GM18951 (cell line): ENCODE results near the gene EIF5AL1.
"Not testable (repeated sequence)": the region's sequence is repeated elsewhere in the genome, so short reads cannot be mapped to it uniquely, and the experiment has no call there.

Source experiments
- POLR2A ChIP-seq: IDR thresholded peaks from 4 replicates; pipeline ENCODE4 v1.6.1; 2011; ENCODE audit warnings: mild to moderate bottlenecking; ENCODE audit not compliant: insufficient read length, insufficient read depth; ENCODE audit errors: extremely low read depth
- in situ Hi-C: fragments of 300-500 bp; cut with MboI; formaldehyde crosslinking; loops from one replicate; pipeline ENCODE4 v1.12.0; 2022; ENCODE audit warnings: low sequenced_read_pairs, mixed read lengths, inconsistent platforms; ENCODE audit not compliant: unreplicated experiment

EIF5AL1 gene

DNA sequence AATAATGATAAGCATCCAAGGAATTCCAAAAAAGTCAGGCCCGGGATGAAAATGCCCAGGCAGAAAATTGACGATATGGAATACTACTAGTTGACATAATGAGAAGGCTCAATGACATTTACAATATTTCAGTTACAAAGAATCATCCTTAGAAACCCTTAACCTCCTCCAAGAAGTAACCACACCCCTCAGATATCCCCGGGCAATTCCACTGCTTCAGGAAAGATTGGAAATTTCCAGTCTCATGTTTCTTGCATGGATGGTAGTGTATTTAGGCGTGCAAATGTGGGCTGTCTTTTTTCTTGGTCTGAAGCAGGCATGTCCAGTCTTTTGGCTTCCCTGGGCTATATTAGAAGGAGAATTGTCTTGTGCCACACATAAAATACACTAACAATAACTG lies 5.2 kb downstream of the EIF5AL1 start:
- in situ Hi-C loops = not testable (repeated sequence)

DNA sequence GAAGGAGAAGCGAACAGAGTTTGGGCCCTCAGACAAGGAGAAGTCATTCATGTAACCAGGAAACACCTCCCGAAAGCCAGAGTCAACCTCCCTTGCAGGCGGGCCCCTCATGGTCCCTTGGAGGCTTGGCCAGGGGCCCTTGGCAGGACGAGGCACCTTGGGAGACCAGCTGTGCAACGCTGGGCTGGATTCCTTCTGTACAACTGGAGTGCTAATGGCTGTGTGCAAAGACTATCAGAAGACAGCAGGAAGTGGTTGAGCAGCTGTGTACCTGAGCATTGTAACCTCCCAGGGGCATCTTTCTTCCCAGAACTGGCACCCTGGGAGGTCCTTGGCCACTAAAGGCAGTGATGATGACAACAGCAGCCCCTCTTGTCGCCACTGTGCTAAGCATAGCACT lies 9.4 kb downstream of the EIF5AL1 start:
- in situ Hi-C loops = not testable (repeated sequence)

DNA sequence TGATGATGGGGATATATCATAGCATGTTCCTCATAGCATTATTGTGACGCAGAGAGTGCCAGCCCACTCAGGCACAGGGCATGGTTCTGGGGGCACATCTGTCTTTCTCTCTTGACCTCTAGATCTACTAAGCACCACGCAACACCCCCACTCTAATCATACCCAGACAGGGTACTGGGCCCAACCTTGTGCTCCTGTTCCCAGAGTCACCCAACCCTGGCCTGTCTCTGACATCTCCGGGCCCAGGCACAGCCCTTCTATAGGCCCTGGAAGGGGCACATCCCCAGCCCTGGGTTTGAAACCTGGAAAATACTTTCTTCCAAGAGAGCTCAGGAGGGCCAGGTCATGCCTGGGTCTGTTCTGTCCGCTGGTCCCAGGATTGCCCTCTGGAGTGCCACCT lies 10.1 kb downstream of the EIF5AL1 start:
- in situ Hi-C loops = not testable (repeated sequence)

DNA sequence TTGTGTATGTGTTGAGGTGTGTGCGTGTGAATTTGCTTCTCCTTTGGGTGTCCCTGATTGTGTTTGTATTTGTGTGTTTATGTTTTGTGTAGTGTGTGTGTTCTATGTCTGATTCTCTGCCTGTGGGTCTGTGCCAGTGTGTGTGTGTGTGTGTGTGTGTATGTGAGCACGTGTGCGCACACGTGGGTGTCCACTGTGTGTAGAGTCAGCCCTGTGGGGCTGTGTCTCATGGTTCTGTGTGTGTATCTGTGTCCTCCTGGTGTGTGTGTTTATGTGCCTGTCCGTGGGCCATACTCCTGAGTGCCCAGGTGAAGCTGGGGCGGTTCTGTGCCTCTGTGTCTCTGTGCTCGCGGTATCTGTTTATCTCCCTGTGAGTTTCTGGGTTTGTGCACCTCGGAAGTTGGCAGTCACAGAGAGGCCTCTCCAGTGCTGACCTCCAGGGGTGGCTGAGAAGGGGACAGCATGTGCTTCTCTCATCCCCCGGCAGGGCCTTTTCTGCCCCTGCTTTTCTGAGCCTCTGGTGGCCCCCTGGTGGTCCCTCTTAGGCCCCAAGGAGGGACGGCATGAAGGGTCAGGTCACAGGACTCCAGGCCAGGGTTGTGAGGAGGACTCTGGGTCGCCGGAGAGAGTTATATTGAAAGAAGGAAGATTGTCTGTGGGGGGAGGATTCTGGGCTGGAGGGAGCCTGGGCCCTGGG lies 11.0 kb downstream of the EIF5AL1 start:
- in situ Hi-C loops = not testable (repeated sequence)

DNA sequence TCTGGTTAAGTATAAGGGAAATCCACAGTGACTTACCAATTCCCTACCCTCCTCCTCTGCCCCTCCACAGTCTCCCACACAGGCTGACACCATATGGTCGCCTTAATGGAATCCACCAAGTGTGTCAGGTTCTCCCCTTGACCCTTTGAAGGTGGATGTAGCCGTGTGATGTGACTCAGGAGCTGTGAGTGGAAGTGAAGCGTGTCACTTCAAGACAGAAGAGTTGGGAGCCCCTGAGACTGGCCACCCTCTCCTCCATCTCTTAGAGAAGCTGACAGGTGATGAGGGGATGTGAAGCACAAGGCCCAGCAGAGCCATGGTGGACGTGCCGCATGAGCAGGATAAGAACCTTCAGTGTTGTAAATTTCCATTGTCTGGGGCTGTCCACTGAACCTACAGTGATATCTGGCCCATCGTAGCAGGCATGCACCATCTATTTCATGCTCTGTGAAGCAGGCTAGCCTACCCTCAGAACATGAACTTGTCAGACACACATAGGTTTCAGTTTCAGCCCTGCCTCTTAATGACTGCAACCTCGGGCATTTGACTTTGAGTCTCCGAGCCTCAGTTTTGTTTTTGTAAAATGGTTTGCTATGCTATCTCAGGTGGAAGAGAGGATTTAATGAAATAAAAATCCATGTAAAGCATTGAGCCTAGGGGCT lies 12.8 kb downstream of the EIF5AL1 start:
- in situ Hi-C loops = not testable (repeated sequence)

DNA sequence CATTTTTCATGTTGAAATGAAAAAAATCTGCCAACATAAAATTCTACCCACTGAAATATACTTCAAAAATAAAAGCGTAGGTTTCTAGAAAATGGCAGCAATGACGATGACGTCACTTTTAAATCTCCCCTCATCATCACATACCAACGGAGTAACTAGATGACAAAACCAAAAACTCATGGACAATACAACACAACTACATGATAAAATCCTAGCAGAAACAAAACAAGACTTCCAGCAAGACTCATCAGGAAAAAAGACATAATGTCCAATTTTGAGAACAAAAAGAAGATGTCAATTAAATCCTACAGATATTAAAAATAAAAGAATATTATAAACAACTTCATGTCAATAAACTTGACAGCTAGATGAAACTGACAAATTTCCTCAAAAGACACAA lies 15.9 kb downstream of the EIF5AL1 start:
- in situ Hi-C loops = not testable (repeated sequence)

DNA sequence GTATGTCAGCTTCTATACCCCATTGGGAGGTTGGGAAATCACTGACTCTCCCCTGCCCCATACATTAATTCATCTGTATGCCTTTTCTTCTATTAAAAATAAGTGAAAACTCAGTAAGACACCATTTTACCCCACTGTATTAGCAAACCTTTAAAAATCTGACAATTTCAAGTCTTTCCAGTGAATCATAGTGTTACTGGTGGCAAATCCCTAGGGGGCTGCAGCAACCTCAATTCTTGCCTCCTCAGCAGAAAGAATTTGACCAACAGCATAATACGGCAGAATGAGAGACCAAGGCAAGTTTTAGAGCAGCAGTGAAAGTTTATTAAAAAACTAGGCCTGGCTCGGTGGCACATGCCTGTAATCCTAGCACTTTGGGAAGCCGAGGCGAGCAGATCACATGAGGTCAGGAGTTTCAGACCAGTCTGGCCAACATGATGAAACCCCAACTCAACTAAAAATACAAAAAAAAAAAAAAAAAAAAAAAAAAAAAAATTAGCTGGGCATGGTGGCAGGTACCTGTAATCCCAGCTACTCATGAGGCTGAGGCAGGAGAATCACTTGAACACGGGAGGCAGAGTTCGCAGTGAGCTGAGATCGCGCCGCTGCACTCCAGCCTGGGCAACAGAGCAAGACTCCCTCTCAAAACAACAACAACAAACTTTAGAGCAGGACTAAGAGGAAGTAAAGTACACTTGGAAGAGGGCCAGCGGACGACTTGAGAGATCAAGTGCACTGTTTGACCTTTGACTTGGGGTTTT lies 21.0 kb downstream of the EIF5AL1 start:
- in situ Hi-C loops = loop anchor here (10.0 kb wide), 1 partner anchor 691 kb away; no protein-coding TSS in a partner anchor

DNA sequence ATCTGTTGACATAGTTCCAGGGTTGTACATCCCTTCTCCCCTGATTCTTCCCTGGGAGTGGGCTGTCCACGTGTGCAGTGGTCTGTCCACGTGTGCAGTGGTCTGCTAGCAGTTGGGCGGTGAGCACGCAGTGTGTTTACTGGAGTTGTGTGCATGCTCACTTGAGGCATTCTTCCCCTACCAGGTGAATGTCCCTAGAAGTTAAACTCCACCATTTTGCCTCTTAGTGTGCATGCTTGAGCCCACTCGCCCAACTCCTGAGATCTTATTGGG lies 21.5 kb downstream of the EIF5AL1 start:
- in situ Hi-C loops = loop anchor here (10.0 kb wide), 1 partner anchor 691 kb away; no protein-coding TSS in a partner anchor

DNA sequence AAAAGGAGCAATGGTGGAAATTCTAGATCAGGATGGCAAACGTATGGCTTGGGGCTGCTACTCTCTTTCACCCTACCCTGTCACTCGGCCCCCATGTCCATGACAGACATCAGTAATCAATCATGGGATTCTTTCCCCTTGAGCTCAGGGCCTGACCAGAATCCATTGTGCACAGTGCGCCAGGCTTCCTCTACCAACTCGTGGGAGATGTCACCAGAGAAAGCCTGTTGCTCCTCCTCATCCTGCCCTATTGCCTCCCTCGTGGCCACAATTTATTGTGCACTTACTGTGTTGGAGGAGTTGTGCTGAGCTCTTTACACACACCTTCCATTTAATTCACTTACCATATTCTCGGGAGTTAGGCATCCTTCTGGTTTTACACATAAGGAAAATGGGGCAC lies 26.0 kb downstream of the EIF5AL1 start:
- in situ Hi-C loops = loop anchor here (10.0 kb wide), 1 partner anchor 686 kb away; no protein-coding TSS in a partner anchor

DNA sequence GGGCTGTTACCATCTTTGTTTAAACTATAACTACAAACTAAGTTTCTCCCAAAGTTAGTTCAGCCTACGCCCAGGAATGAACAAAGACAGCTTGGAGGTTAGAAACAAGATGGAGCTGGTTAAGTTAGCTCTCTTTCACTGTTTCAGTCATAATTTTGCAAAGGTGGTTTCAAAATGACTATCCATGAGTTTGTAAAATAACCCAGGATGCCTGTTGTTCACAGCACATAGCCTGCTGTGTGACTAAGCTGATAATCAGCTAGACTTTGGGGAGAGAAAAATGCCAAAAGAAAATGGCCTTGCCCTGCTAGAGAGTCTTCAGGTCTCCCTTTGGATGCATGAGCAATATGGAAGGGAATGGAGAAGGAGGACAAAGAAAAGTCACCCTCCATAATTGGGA lies 28.6 kb downstream of the EIF5AL1 start:
- in situ Hi-C loops = not testable (repeated sequence)

DNA sequence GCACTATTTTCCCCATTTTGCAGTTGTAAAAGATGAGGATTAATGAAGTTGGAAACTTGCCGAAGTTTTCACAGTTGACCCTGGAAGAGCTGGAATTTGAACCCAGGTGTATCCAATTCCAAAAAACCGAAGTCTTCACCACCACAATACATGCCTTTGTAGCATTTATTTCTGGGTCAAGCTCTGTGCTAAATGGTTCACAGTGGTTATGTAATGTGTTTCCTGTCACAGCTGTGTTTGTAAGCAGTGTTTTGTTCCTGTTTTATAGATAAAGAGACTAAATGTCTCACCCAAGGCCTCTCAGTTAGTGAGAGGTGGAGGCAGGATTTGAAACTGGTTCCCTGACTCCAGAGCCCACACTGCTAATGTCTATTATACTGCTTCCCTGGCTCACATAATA lies 30.3 kb downstream of the EIF5AL1 start:
- no peak for TF ChIP-seq POLR2A
- in situ Hi-C loops = no loop called here

DNA sequence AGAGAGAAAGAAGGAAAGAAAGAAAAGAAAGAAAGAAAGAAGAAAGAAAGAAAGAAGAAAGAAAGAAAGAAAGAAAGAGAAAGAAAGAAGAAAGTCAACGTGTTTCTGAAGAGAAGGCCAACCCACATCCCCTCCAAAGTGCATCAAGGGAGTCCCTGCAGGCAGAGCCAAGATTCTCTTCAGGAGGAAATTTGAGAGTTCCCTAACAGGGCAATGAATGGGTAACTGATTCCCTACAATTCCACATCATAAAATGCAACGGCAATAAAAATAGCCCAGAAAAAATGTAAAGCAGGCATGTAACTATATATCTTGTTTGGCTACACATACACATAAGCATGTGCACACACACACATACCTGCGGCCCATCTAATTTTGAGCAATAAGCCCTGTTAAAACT lies 32.1 kb downstream of the EIF5AL1 start:
- in situ Hi-C loops = not testable (repeated sequence)

DNA sequence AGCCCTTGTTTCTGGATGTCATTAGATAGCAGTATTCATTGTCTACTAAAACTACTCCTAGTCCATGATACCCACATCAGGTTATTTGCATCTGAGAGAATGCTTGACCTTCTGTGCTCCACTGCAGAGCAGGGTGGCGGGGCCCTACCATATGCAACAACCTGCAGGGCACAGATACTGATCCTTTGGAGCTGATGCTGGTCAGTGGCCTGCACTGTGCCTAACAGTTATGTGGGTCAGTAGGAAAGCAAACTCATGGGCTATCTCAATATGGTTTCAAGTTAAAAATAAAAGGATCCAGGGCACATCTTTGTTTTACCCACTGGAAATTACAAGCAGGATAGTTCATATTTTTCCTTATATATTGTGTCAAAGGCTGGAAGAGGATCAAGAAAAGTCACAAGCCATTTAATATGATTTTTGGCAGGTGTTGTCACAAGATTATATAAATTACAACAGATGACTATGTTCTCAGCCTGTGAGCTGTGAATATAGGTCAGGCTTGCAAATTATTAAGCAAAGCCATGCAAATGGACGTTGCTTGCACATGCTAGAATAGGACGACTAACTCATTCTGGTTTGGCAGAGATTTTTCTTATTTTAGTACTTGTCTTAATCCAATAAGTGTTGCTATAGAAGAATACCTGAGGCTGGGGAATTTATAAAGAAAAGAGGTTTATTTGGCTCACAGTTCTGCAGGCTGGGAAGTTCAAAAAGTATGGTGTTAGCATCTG lies 32.8 kb downstream of the EIF5AL1 start:
- in situ Hi-C loops = not testable (repeated sequence)

DNA sequence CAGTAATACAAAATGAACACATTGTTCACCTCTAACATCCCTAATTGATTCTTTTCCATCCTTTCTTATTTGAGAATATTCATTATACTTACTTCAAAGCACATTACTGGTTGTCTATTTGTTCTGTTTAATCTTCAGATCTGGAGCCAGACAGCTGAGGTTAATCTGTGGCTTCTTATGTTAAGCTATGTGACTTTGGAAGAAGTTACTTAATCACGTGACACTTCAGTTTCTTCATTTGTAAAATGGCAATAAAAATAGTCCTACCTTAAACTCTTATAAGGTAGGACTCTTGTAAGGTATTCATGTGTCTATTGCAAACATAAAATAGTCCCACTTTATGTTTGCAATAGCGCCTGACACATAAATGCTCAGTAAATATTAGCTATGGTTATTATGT lies 34.8 kb downstream of the EIF5AL1 start:
- in situ Hi-C loops = not testable (repeated sequence)

DNA sequence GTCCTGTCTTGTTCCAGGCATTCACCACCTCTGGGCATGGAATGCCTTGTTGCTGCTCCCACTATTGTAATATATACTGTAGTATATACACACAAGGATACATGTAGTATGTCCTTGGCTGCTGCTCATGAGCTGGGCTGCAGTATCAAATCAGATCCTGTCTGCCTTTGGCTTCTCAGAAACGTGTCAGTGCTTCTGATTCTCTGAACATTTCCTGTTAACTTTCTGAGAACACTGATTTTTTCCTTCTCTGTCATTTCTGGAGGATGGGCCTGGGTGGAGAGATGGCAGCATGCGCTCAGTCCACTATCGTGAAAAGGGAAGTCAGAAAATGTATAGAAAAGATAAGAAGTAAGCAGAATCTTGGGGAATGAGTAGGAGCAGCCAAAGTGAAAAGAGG lies 35.6 kb downstream of the EIF5AL1 start:
- in situ Hi-C loops = no loop called here
- TF ChIP-seq POLR2A = no peak
